Measurements from ENCODE around the gene IRF6.

The IRF6 gene

GRCh38 chr1:209815931-209816341 is 10.0 kb upstream of the IRF6 start:
- peaks cover 21% of the 10 kb centered on the region for H3K27me3 ChIP-seq (ENCODE audit: insufficient read depth, low read length)
- no peaks in the 10 kb centered on the region for H3K4me1 ChIP-seq (ENCODE audit: insufficient read depth, low read length)
- no peak overlapping the region for H3K4me3 ChIP-seq (ENCODE audit: low read length)
- no peak overlapping the region for H2AFZ ChIP-seq (ENCODE audit: low read depth, low read length)
- no peaks in the 10 kb centered on the region for H3K9me3 ChIP-seq (ENCODE audit: low read length)
- no peaks in the 10 kb centered on the region for H3K36me3 ChIP-seq (ENCODE audit: insufficient read depth, low read length)

GRCh38 chr1:209815490-209815889 is 9.5 kb upstream of the IRF6 start:
- no peaks in the 10 kb centered on the region for H3K9me3 ChIP-seq (ENCODE audit: low read length)
- H2AFZ ChIP-seq (ENCODE audit: low read depth, low read length): no peak overlapping the region
- H3K4me1 ChIP-seq (ENCODE audit: insufficient read depth, low read length): peaks cover 4% of the 10 kb centered on the region
- H3K36me3 ChIP-seq (ENCODE audit: insufficient read depth, low read length): no peaks in the 10 kb centered on the region
- H3K27me3 ChIP-seq (ENCODE audit: insufficient read depth, low read length): peaks cover 21% of the 10 kb centered on the region
- no peak overlapping the region for H3K4me3 ChIP-seq (ENCODE audit: low read length)

GRCh38 chr1:209813902-209814301 is 8.0 kb upstream of the IRF6 start:
- Histone ChIP-seq H3K27me3 (ENCODE audit: insufficient read depth, low read length) (peaks cover 17% of the 10 kb centered on the region), H3K36me3 (ENCODE audit: insufficient read depth, low read length) (no peaks in the 10 kb centered on the region), H3K4me1 (ENCODE audit: insufficient read depth, low read length) (peaks cover 5% of the 10 kb centered on the region), H3K9me3 (ENCODE audit: low read length) (no peaks in the 10 kb centered on the region), H3K4me3 (ENCODE audit: low read length) (no peak overlapping the region), H2AFZ (ENCODE audit: low read depth, low read length) (no peak overlapping the region)

- H3K4me1 ChIP-seq (ENCODE audit: insufficient read depth, low read length): peaks cover 5% of the 10 kb centered on the region
- H3K9me3 ChIP-seq (ENCODE audit: low read length): no peaks in the 10 kb centered on the region
- no peaks in the 10 kb centered on the region for H3K36me3 ChIP-seq (ENCODE audit: insufficient read depth, low read length)
- H3K4me3 ChIP-seq (ENCODE audit: low read length): no peak overlapping the region
- peaks cover 13% of the 10 kb centered on the region for H3K27me3 ChIP-seq (ENCODE audit: insufficient read depth, low read length)
- peak overlapping the region; percentile 30 for H2AFZ ChIP-seq (ENCODE audit: low read depth, low read length)
These were observed 4.8 kb upstream of the IRF6 start for GRCh38 chr1:209810783-209811182.

- no peak overlapping the region for H3K4me3 ChIP-seq (ENCODE audit: low read length)
- H3K9me3 ChIP-seq (ENCODE audit: low read length): no peaks in the 10 kb centered on the region
- H2AFZ ChIP-seq (ENCODE audit: low read depth, low read length): no peak overlapping the region
- H3K36me3 ChIP-seq (ENCODE audit: insufficient read depth, low read length): no peaks in the 10 kb centered on the region
- peaks cover 5% of the 10 kb centered on the region for H3K4me1 ChIP-seq (ENCODE audit: insufficient read depth, low read length)
- peaks cover 22% of the 10 kb centered on the region for H3K27me3 ChIP-seq (ENCODE audit: insufficient read depth, low read length)
These were observed 3.7 kb upstream of the IRF6 start for GRCh38 chr1:209809611-209810010.

- Histone ChIP-seq H3K36me3 (ENCODE audit: insufficient read depth, low read length) (no peaks in the 10 kb centered on the region), H3K9me3 (ENCODE audit: low read length) (no peaks in the 10 kb centered on the region)
These were observed 2.2 kb upstream of the IRF6 start for GRCh38 chr1:209808059-209808581.

GRCh38 chr1:209807509-209807908 is 1.6 kb upstream of the IRF6 start:
- Histone ChIP-seq H3K36me3 (ENCODE audit: insufficient read depth, low read length) (no peaks in the 10 kb centered on the region), H3K9me3 (ENCODE audit: low read length) (no peaks in the 10 kb centered on the region), H3K27me3 (ENCODE audit: insufficient read depth, low read length) (peaks cover 36% of the 10 kb centered on the region), H3K4me3 (ENCODE audit: low read length) (no peak overlapping the region), H3K4me1 (ENCODE audit: insufficient read depth, low read length) (peaks cover 5% of the 10 kb centered on the region), H2AFZ (ENCODE audit: low read depth, low read length) (no peak overlapping the region)

More at GRCh38 chr1:209808059-209808581, 2.2 kb upstream of the IRF6 start:
- H3K27me3 ChIP-seq (ENCODE audit: insufficient read depth, low read length): peaks cover 33% of the 10 kb centered on the region
- H3K4me3 ChIP-seq (ENCODE audit: low read length): no peak overlapping the region
- H2AFZ ChIP-seq (ENCODE audit: low read depth, low read length): no peak overlapping the region
- H3K4me1 ChIP-seq (ENCODE audit: insufficient read depth, low read length): peaks cover 5% of the 10 kb centered on the region

GRCh38 chr1:209805341-209805781 is 581 bp downstream of the IRF6 start:
- Histone ChIP-seq H3K27me3 (ENCODE audit: insufficient read depth, low read length) (peaks cover 46% of the 10 kb centered on the region), H2AFZ (ENCODE audit: low read depth, low read length) (no peak overlapping the region), H3K9me3 (ENCODE audit: low read length) (no peaks in the 10 kb centered on the region), H3K4me1 (ENCODE audit: insufficient read depth, low read length) (no peaks in the 10 kb centered on the region), H3K36me3 (ENCODE audit: insufficient read depth, low read length) (no peaks in the 10 kb centered on the region), H3K4me3 (ENCODE audit: low read length) (no peak overlapping the region)

- Histone ChIP-seq H2AFZ (ENCODE audit: low read depth, low read length) (no peak overlapping the region), H3K4me3 (ENCODE audit: low read length) (no peak overlapping the region), H3K4me1 (ENCODE audit: insufficient read depth, low read length) (no peaks in the 10 kb centered on the region), H3K9me3 (ENCODE audit: low read length) (no peaks in the 10 kb centered on the region), H3K27me3 (ENCODE audit: insufficient read depth, low read length) (peaks cover 52% of the 10 kb centered on the region), H3K36me3 (ENCODE audit: insufficient read depth, low read length) (no peaks in the 10 kb centered on the region)
These were observed 2.4 kb downstream of the IRF6 start for GRCh38 chr1:209803568-209803967.

GRCh38 chr1:209802780-209803152 is 3.2 kb downstream of the IRF6 start:
- H3K36me3 ChIP-seq (ENCODE audit: insufficient read depth, low read length): no peaks in the 10 kb centered on the region
- no peak overlapping the region for H2AFZ ChIP-seq (ENCODE audit: low read depth, low read length)
- H3K4me3 ChIP-seq (ENCODE audit: low read length): no peak overlapping the region
- H3K27me3 ChIP-seq (ENCODE audit: insufficient read depth, low read length): peaks cover 52% of the 10 kb centered on the region
- H3K4me1 ChIP-seq (ENCODE audit: insufficient read depth, low read length): no peaks in the 10 kb centered on the region
- no peaks in the 10 kb centered on the region for H3K9me3 ChIP-seq (ENCODE audit: low read length)

- no peak overlapping the region for H2AFZ ChIP-seq (ENCODE audit: low read depth, low read length)
- H3K4me3 ChIP-seq (ENCODE audit: low read length): no peak overlapping the region
- H3K4me1 ChIP-seq (ENCODE audit: insufficient read depth, low read length): no peaks in the 10 kb centered on the region
- peaks cover 54% of the 10 kb centered on the region for H3K27me3 ChIP-seq (ENCODE audit: insufficient read depth, low read length)
- H3K9me3 ChIP-seq (ENCODE audit: low read length): no peaks in the 10 kb centered on the region
- no peaks in the 10 kb centered on the region for H3K36me3 ChIP-seq (ENCODE audit: insufficient read depth, low read length)
These were observed 3.7 kb downstream of the IRF6 start for GRCh38 chr1:209802117-209802779.

- Histone ChIP-seq H2AFZ (ENCODE audit: low read depth, low read length) (no peak overlapping the region), H3K27me3 (ENCODE audit: insufficient read depth, low read length) (peaks cover 57% of the 10 kb centered on the region), H3K36me3 (ENCODE audit: insufficient read depth, low read length) (no peaks in the 10 kb centered on the region), H3K4me3 (ENCODE audit: low read length) (no peak overlapping the region), H3K9me3 (ENCODE audit: low read length) (no peaks in the 10 kb centered on the region), H3K4me1 (ENCODE audit: insufficient read depth, low read length) (no peaks in the 10 kb centered on the region)
These were observed 4.7 kb downstream of the IRF6 start for GRCh38 chr1:209800984-209801834.

GRCh38 chr1:209797978-209798639 is 7.8 kb downstream of the IRF6 start:
- H3K36me3 ChIP-seq (ENCODE audit: insufficient read depth, low read length): no peaks in the 10 kb centered on the region
- no peak overlapping the region for H3K4me3 ChIP-seq (ENCODE audit: low read length)
- peaks cover 35% of the 10 kb centered on the region for H3K27me3 ChIP-seq (ENCODE audit: insufficient read depth, low read length)
- H3K4me1 ChIP-seq (ENCODE audit: insufficient read depth, low read length): no peaks in the 10 kb centered on the region
- no peak overlapping the region for H2AFZ ChIP-seq (ENCODE audit: low read depth, low read length)
- no peaks in the 10 kb centered on the region for H3K9me3 ChIP-seq (ENCODE audit: low read length)
